ENCODE measurements around the gene SLC44A5. TPM values are rescaled to one million over a fixed set of nuclear protein-coding genes. Genes with fewer than 3 reads are reported as not detected.
"Not testable (repeated sequence)": the region's sequence is repeated elsewhere in the genome, so short reads cannot be mapped to it uniquely, and the experiment has no call there.

The SLC44A5 gene
- total and polyA plus RNA-seq, 7 donors, result 0.01 to 7.5 (median 0.49) TPM

DNA sequence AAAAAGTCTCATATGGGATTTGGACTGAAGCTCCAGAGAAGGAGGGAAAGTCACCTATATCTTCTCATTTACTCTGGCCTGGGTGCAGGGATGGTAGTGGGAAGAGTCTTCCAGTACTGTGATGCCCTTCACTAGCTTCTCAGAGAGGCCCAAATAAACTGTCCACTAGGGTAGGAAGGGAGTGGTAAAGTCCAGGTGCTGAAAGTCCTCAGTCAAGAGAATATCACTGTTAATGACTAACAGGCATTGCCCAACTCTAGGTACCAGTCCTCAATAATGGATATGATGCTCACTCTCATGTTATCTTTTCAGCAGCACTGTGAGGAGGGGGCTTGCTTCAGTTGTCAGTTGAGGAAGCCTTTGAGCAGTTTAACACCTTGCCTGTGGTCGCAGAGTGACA lies 412.8 kb downstream of the SLC44A5 start:
- ATAC-seq, result no peak
- Histone ChIP-seq H3K36me3 (ENCODE audit: insufficient read depth in 1 of 2, low read depth in 1 of 2) (no peaks in the 10 kb centered on the region), H3K27me3 (ENCODE audit: insufficient read depth in 3 of 3, low read length in 2 of 3) (no peaks in the 10 kb centered on the region), H3K4me3 (no peak overlapping the region), H3K27ac (no peak overlapping the region), H3K9me3 (no peaks in the 10 kb centered on the region), H3K4me1 (no peaks in the 10 kb centered on the region)
- DNase-seq, result no peak
- WGBS, 3 donors, result 42 to 71% (median 50%) methylated on average over 1 of the region's 1 CpG
- TF ChIP-seq, protein P1, sequence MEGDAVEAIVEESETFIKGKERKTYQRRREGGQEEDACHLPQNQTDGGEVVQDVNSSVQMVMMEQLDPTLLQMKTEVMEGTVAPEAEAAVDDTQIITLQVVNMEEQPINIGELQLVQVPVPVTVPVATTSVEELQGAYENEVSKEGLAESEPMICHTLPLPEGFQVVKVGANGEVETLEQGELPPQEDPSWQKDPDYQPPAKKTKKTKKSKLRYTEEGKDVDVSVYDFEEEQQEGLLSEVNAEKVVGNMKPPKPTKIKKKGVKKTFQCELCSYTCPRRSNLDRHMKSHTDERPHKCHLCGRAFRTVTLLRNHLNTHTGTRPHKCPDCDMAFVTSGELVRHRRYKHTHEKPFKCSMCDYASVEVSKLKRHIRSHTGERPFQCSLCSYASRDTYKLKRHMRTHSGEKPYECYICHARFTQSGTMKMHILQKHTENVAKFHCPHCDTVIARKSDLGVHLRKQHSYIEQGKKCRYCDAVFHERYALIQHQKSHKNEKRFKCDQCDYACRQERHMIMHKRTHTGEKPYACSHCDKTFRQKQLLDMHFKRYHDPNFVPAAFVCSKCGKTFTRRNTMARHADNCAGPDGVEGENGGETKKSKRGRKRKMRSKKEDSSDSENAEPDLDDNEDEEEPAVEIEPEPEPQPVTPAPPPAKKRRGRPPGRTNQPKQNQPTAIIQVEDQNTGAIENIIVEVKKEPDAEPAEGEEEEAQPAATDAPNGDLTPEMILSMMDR (IDR thresholded peaks at IDR 0.05), result no peak
- intact Hi-C loops (cut with DNase I), result no loop called here

- Histone ChIP-seq H3K36me3 (ENCODE audit: insufficient read depth in 1 of 2, low read depth in 1 of 2) (no peaks in the 10 kb centered on the region), H3K4me3 (no peak overlapping the region), H3K27ac (no peak overlapping the region), H3K27me3 (ENCODE audit: insufficient read depth in 3 of 3, low read length in 2 of 3) (peaks cover 0 to 5% (median 0%) of the 10 kb centered on the region in 3 donors), H3K9me3 (no peaks in the 10 kb centered on the region), H3K4me1 (no peaks in the 10 kb centered on the region)
- ATAC-seq (no peak), DNase-seq (no peak)
- TF ChIP-seq, protein P1 (IDR thresholded peaks at IDR 0.05), result no peak
- 14 to 19% (median 16%) methylated on average over 1 of the region's 1 CpG for WGBS, 3 donors
- intact Hi-C loops (cut with DNase I), result no loop called here
Observed at GRCh38 chr1:75188892-75189291, 422.0 kb downstream of the SLC44A5 start.

DNA sequence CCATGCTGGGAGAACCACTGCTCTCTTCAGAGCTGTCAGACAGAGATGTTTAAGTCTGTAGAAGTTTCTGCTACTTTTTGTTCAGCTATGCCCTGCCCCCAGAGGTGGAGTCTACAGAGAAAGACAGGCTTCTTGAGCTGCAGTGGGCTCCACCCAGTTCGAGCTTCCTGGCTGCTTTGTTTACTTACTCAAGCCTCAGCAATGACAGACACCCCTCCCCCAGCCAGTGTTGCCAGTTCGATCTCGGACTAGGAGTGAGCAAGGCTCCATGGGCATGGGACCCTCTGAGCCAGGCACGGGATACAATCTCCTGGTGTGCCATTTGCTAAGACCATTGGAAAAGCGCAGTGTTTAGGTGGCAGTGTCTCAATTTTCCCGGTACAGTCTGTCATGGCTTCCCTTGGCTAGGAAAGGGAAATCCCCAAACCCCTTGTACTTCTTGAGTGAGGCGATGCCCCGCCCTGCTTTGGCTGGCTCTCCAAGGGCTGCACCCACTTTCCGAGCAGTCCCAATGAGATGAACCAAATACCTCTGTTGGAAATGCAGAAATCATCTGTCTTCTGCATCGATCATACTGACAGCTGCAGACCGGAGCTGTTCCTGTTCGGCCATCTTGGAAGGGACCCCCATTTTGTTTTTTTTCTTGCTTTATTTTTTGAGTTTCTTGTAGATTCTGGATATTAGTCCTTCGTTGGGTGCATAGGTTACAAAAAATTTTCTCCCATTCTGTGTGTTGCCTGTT lies 429.5 kb downstream of the SLC44A5 start:
- 84 to 88% (median 87%) methylated on average over 13 of the region's 13 CpGs for WGBS, 3 donors
- H3K4me1 ChIP-seq; H3K9me3 ChIP-seq; H3K27ac ChIP-seq; ATAC-seq; H3K4me3 ChIP-seq; DNase-seq; H3K27me3 ChIP-seq (ENCODE audit: insufficient read depth in 3 of 3, low read length in 2 of 3); intact Hi-C loops (cut with DNase I); H3K36me3 ChIP-seq (ENCODE audit: insufficient read depth in 1 of 2, low read depth in 1 of 2): not testable (repeated sequence)

DNA sequence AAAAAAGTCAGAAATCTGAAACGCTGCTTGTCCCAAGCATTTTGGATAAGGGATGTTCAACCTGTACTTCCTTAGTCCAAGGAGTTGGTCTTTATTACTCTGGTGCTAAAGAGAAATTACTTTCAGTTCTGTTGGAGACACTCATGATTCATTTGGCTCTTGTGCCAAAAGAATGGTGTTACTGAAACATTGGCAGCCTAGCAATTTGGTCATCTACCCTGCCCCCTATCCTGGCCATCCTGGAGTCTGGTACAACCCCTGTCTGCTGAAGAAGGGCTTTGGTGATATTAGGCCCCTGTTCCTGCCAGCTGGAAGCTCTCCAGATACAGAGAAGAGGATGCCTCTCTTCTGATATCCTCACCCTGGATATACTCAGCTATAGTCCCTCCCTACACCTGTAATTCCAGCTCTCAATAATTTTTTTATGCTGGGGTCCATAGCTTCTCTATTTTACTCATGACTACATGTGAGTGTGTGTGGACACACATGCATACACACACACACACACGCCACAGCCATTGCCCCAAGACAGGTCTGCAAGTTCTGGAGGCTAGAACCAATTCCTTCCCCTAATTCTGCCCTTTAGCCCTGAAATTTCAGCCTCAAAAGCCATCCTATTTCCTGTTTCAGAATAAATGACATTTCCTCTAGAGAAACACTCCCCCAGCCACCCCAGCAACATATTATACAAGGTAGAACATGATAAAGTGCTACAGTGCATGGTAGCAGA lies 436.7 kb downstream of the SLC44A5 start:
- Histone ChIP-seq H3K36me3 (ENCODE audit: insufficient read depth in 1 of 2, low read depth in 1 of 2) (no peaks in the 10 kb centered on the region), H3K4me1 (no peaks in the 10 kb centered on the region), H3K9me3 (no peaks in the 10 kb centered on the region), H3K4me3 (no peak overlapping the region), H3K27me3 (ENCODE audit: insufficient read depth in 3 of 3, low read length in 2 of 3) (no peaks in the 10 kb centered on the region), H3K27ac (no peak overlapping the region)
- DNase-seq (no peak), ATAC-seq (no peak)
- intact Hi-C loops (cut with DNase I), result no loop called here
- TF ChIP-seq, protein P1 (IDR thresholded peaks at IDR 0.05), result no peak
- 66 to 76% (median 73%) methylated on average over 2 of the region's 2 CpGs for WGBS, 3 donors

GRCh38 chr1:75172556-75172955 lies 438.4 kb downstream of the SLC44A5 start:
- Histone ChIP-seq H3K36me3 (ENCODE audit: insufficient read depth in 1 of 2, low read depth in 1 of 2) (no peaks in the 10 kb centered on the region), H3K27ac (no peak overlapping the region), H3K9me3 (no peaks in the 10 kb centered on the region), H3K4me1 (no peaks in the 10 kb centered on the region), H3K4me3 (no peak overlapping the region), H3K27me3 (ENCODE audit: insufficient read depth in 3 of 3, low read length in 2 of 3) (no peaks in the 10 kb centered on the region)
- TF ChIP-seq, protein P1 (IDR thresholded peaks at IDR 0.05), result no peak
- intact Hi-C loops (cut with DNase I), result no loop called here
- no peak for ATAC-seq
- WGBS, 3 donors, result 6 to 35% (median 19%) methylated on average over 1 of the region's 1 CpG
- no peak for DNase-seq
